Mesendoderm (in vitro differentiated cells): Measurements from ENCODE around the gene SAMD4A.

Experiments
- DNase-seq: peaks from one replicate; pipeline ENCODE4 v3.0.0; 2013
- H2AK5ac ChIP-seq: 2 replicates; pipeline ENCODE4 v1.6.1; 2013; ENCODE audit warnings: low read length, inconsistent platforms
- H2BK120ac ChIP-seq: 2 replicates; pipeline ENCODE4 v1.6.1; 2013; ENCODE audit warnings: low read depth, mild to moderate bottlenecking, low read length, moderate library complexity, mixed read lengths
- H2BK15ac ChIP-seq: replicated peaks from 2 replicates; pipeline ENCODE4 v1.6.1; 2013; ENCODE audit warnings: low read depth, mild to moderate bottlenecking, moderate library complexity
- H2BK5ac ChIP-seq: 2 replicates; pipeline ENCODE4 v1.6.1; 2013; ENCODE audit warnings: low read length, inconsistent platforms
- H3K18ac ChIP-seq: 2 replicates; pipeline ENCODE4 v1.6.1; 2013; ENCODE audit warnings: mild to moderate bottlenecking, low read length, mixed read lengths
- H3K23ac ChIP-seq: one replicate; pipeline ENCODE4 v1.6.1; 2013; ENCODE audit warnings: low read length
- H3K27ac ChIP-seq: 2 replicates; pipeline ENCODE4 v1.5.1; 2013; ENCODE audit warnings: low read depth, mild to moderate bottlenecking, inconsistent platforms, low read length, moderate library complexity
- H3K27me3 ChIP-seq: 2 replicates; pipeline ENCODE4 v1.6.1; 2013; ENCODE audit warnings: low read length, control low read depth, mild to moderate bottlenecking, inconsistent platforms; ENCODE audit not compliant: insufficient read depth, poor library complexity
- H3K36me3 ChIP-seq: 2 replicates; pipeline ENCODE4 v1.6.1; 2013; ENCODE audit warnings: low read length, inconsistent platforms; ENCODE audit not compliant: control insufficient read depth, insufficient read depth
- H3K4ac ChIP-seq: one replicate; pipeline ENCODE4 v1.6.1; 2013; ENCODE audit warnings: low read depth, mild to moderate bottlenecking, low read length, moderate library complexity
- H3K4me1 ChIP-seq: 2 replicates; pipeline ENCODE4 v1.6.1; 2013; ENCODE audit warnings: low read depth, low read length, inconsistent platforms; ENCODE audit not compliant: control insufficient read depth
- H3K4me2 ChIP-seq: 2 replicates; pipeline ENCODE4 v1.6.1; 2013; ENCODE audit warnings: low read length
- H3K4me3 ChIP-seq: 2 replicates; pipeline ENCODE4 v1.5.1; 2013; ENCODE audit warnings: mild to moderate bottlenecking, low read length
- H3K56ac ChIP-seq: one replicate; pipeline ENCODE4 v1.6.1; 2013; ENCODE audit warnings: low read length
- H3K79me1 ChIP-seq: 2 replicates; pipeline ENCODE4 v1.6.1; 2013; ENCODE audit warnings: low read length, inconsistent platforms
- H3K79me2 ChIP-seq: 2 replicates; pipeline ENCODE4 v1.6.1; 2013; ENCODE audit warnings: mild to moderate bottlenecking, low read length; ENCODE audit not compliant: control insufficient read depth, insufficient read depth
- H3K9ac ChIP-seq: 2 replicates; pipeline ENCODE4 v1.6.1; 2013; ENCODE audit warnings: low read length, inconsistent platforms
- H4K5ac ChIP-seq: one replicate; pipeline ENCODE4 v1.6.1; 2013; ENCODE audit warnings: low read length
- H4K8ac ChIP-seq: one replicate; pipeline ENCODE4 v1.6.1; 2013; ENCODE audit warnings: low read depth, mild to moderate bottlenecking, control low read depth, low read length, moderate library complexity
- WGBS: extraction: QIAGEN DNeasy Blood & Tissue Kit; methylation state at CpG from one replicate; pipeline ENCODE4 v1.1.7; 2013; ENCODE audit warnings: low lambda C conversion rate, missing lambda C conversion rate; ENCODE audit not compliant: insufficient coverage; ENCODE audit errors: extremely low coverage; 5-methylcytosine and 5-hydroxymethylcytosine counted together

The SAMD4A gene

GRCh38 chr14:54562334-54562733 is 4.6 kb upstream of the SAMD4A start:
- H3K4me3 ChIP-seq: no peak overlapping the region
- no peak for DNase-seq
- no peaks in the 10 kb centered on the region for H3K36me3 ChIP-seq
- H3K18ac ChIP-seq: no peak overlapping the region
- no peak overlapping the region for H4K8ac ChIP-seq
- no peak overlapping the region for H2BK120ac ChIP-seq
- H2BK5ac ChIP-seq: no peak overlapping the region
- no peaks in the 10 kb centered on the region for H3K79me1 ChIP-seq
- H4K5ac ChIP-seq: no peak overlapping the region
- H2BK15ac ChIP-seq: no peak overlapping the region
- H3K27ac ChIP-seq: no peak overlapping the region
- no peak overlapping the region for H2AK5ac ChIP-seq
- H3K27me3 ChIP-seq: no peaks in the 10 kb centered on the region
- H3K4me2 ChIP-seq: no peak overlapping the region
- H3K79me2 ChIP-seq: no peaks in the 10 kb centered on the region
- no peak overlapping the region for H3K56ac ChIP-seq
- WGBS: no CpG with 5 or more reads among the region's 5 CpGs
- no peak overlapping the region for H3K9ac ChIP-seq
- H3K4me1 ChIP-seq: no peaks in the 10 kb centered on the region
- no peak overlapping the region for H3K23ac ChIP-seq
- H3K4ac ChIP-seq: no peak overlapping the region

- Histone ChIP-seq H4K5ac (no peak overlapping the region), H3K79me1 (peaks cover 1% of the 10 kb centered on the region), H3K4me3 (no peak overlapping the region), H3K23ac (no peak overlapping the region), H3K9ac (peak overlapping the region; percentile 72), H3K4ac (no peak overlapping the region), H3K4me1 (peaks cover 4% of the 10 kb centered on the region), H2BK15ac (no peak overlapping the region), H3K79me2 (peaks cover 6% of the 10 kb centered on the region), H2AK5ac (no peak overlapping the region), H3K27ac (no peak overlapping the region), H4K8ac (no peak overlapping the region), H2BK120ac (no peak overlapping the region), H3K4me2 (peak overlapping the region; percentile 81), H3K18ac (no peak overlapping the region), H2BK5ac (no peak overlapping the region), H3K56ac (peak overlapping the region; percentile 52), H3K27me3 (no peaks in the 10 kb centered on the region), H3K36me3 (no peaks in the 10 kb centered on the region)
- peak; percentile 33 for DNase-seq
- WGBS: no CpG with 5 or more reads among the region's 9 CpGs
Observed at GRCh38 chr14:54564071-54564867, 2.7 kb upstream of the SAMD4A start.

- Histone ChIP-seq H3K4ac (peak overlapping the region; percentile 2), H3K4me2 (peak overlapping the region; percentile 81), H4K8ac (no peak overlapping the region), H2BK120ac (peak overlapping the region; percentile 8), H3K9ac (peak overlapping the region; percentile 72), H3K4me1 (peaks cover 4% of the 10 kb centered on the region), H3K27me3 (no peaks in the 10 kb centered on the region), H3K56ac (peak overlapping the region; percentile 85), H3K18ac (peak overlapping the region; percentile 77), H3K23ac (no peak overlapping the region), H3K36me3 (no peaks in the 10 kb centered on the region), H3K79me1 (peaks cover 1% of the 10 kb centered on the region), H2BK5ac (no peak overlapping the region), H2AK5ac (no peak overlapping the region), H3K27ac (peak overlapping the region; percentile 63), H2BK15ac (peak overlapping the region; percentile 7), H4K5ac (no peak overlapping the region), H3K4me3 (peak overlapping the region; percentile 39), H3K79me2 (peaks cover 10% of the 10 kb centered on the region)
- DNase-seq: peak; percentile 91
- WGBS: no CpG with 5 or more reads among the region's 69 CpGs
Observed at GRCh38 chr14:54564868-54565784, 1.8 kb upstream of the SAMD4A start.

GRCh38 chr14:54565785-54566409 is 1.0 kb upstream of the SAMD4A start:
- no CpG with 5 or more reads among the region's 73 CpGs for WGBS
- peak overlapping the region; percentile 7 for H2BK15ac ChIP-seq

GRCh38 chr14:54567224-54567638 is 303 bp downstream of the SAMD4A start:
- H2BK5ac ChIP-seq: no peak overlapping the region
- H4K5ac ChIP-seq: no peak overlapping the region
- WGBS: no CpG with 5 or more reads among the region's 31 CpGs
- H3K56ac ChIP-seq: peak overlapping the region; percentile 87
- no peak overlapping the region for H2AK5ac ChIP-seq
- no peak overlapping the region for H3K23ac ChIP-seq
- peak overlapping the region; percentile 53 for H3K4me3 ChIP-seq
- H3K79me2 ChIP-seq: peaks cover 12% of the 10 kb centered on the region
- peak overlapping the region; percentile 15 for H2BK120ac ChIP-seq
- no peaks in the 10 kb centered on the region for H3K36me3 ChIP-seq
- peak overlapping the region; percentile 52 for H3K18ac ChIP-seq
- H3K9ac ChIP-seq: peak overlapping the region; percentile 42
- H4K8ac ChIP-seq: no peak overlapping the region
- DNase-seq: peak; percentile 74
- peak overlapping the region; percentile 90 for H3K27ac ChIP-seq
- peak overlapping the region; percentile 65 for H3K4ac ChIP-seq
- H3K4me1 ChIP-seq: peaks cover 4% of the 10 kb centered on the region
- H3K79me1 ChIP-seq: peaks cover 1% of the 10 kb centered on the region
- no peak overlapping the region for H2BK15ac ChIP-seq
- no peaks in the 10 kb centered on the region for H3K27me3 ChIP-seq
- peak overlapping the region; percentile 64 for H3K4me2 ChIP-seq

More at GRCh38 chr14:54565785-54566409, 1.0 kb upstream of the SAMD4A start:
- Histone ChIP-seq H4K8ac (no peak overlapping the region), H2AK5ac (no peak overlapping the region), H3K27ac (peak overlapping the region; percentile 90), H4K5ac (no peak overlapping the region), H3K36me3 (no peaks in the 10 kb centered on the region), H2BK5ac (no peak overlapping the region), H3K18ac (peak overlapping the region; percentile 77), H3K56ac (peak overlapping the region; percentile 87), H3K4me3 (peak overlapping the region; percentile 53), H3K27me3 (no peaks in the 10 kb centered on the region), H3K4me2 (peak overlapping the region; percentile 81), H3K4ac (peak overlapping the region; percentile 98), H3K9ac (peak overlapping the region; percentile 72), H3K23ac (no peak overlapping the region), H2BK120ac (peak overlapping the region; percentile 74), H3K79me2 (peaks cover 12% of the 10 kb centered on the region), H3K79me1 (peaks cover 1% of the 10 kb centered on the region), H3K4me1 (peaks cover 4% of the 10 kb centered on the region)
- peak; percentile 94 for DNase-seq
